Astrocyte (in vitro differentiated cells and primary cell): Measurements from ENCODE around the gene ATG2B.

ENCODE experiments used
- EZH2 ChIP-seq: IDR thresholded peaks from 2 replicates; pipeline ENCODE4 v1.6.1; 2012; ENCODE audit warnings: mild to moderate bottlenecking, low read length, inconsistent platforms; ENCODE audit not compliant: insufficient read depth
- TF ChIP-seq, protein P1 (sequence below): IDR thresholded peaks from 2 replicates; pipeline ENCODE4 v1.5.1; 2011; ENCODE audit warnings: low read depth, mild to moderate bottlenecking, inconsistent platforms, low read length, moderate library complexity; ENCODE audit not compliant: insufficient read depth

DNA sequence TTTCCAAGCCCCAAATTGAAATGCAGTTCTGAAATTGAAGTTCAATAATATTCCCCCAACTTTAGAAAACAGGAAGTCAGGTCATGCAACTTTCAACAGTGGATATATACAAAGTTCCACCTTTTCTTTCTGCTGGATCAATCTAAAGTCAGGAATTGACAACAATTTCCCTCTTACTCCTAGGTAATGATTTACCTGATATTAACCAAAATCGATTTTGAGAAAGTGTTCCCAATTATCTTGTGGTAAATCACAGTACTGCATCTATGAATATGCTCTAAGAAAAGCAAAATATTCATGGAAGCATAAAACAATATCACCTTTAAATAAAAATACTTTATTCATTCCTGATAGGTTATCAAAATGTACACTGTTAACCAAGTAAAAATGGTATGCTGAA is 78.7 kb downstream of the ATG2B start:
- no peak for TF ChIP-seq EZH2
- TF ChIP-seq, protein P1, sequence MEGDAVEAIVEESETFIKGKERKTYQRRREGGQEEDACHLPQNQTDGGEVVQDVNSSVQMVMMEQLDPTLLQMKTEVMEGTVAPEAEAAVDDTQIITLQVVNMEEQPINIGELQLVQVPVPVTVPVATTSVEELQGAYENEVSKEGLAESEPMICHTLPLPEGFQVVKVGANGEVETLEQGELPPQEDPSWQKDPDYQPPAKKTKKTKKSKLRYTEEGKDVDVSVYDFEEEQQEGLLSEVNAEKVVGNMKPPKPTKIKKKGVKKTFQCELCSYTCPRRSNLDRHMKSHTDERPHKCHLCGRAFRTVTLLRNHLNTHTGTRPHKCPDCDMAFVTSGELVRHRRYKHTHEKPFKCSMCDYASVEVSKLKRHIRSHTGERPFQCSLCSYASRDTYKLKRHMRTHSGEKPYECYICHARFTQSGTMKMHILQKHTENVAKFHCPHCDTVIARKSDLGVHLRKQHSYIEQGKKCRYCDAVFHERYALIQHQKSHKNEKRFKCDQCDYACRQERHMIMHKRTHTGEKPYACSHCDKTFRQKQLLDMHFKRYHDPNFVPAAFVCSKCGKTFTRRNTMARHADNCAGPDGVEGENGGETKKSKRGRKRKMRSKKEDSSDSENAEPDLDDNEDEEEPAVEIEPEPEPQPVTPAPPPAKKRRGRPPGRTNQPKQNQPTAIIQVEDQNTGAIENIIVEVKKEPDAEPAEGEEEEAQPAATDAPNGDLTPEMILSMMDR: no peak
